Muscle layer of duodenum (tissue), 2 donors: ENCODE results near the gene MAP3K14.

ENCODE experiments used
- H3K27ac ChIP-seq: one replicate; pipeline ENCODE4 v1.7.0; 2013; ENCODE audit warnings: mild to moderate bottlenecking, low read length
- H3K27me3 ChIP-seq: one replicate; pipeline ENCODE4 v1.7.0; 2013; ENCODE audit warnings: low read depth, mild to moderate bottlenecking, control low read depth, low read length
- H3K36me3 ChIP-seq, 2 donors: one replicate each; pipeline ENCODE4 v1.7.0; 2013; ENCODE audit warnings: low read length in 2 of 2, control low read depth in 1 of 2, mild to moderate bottlenecking in 1 of 2; ENCODE audit not compliant: insufficient read depth in 2 of 2, control insufficient read depth in 1 of 2
- H3K4me1 ChIP-seq, 2 donors: one replicate each; pipeline ENCODE4 v1.7.0; 2013; ENCODE audit warnings: low read length in 2 of 2, mild to moderate bottlenecking in 2 of 2, control low read depth in 1 of 2, moderate library complexity in 1 of 2; ENCODE audit not compliant: insufficient read depth in 2 of 2, control insufficient read depth in 1 of 2
- H3K4me3 ChIP-seq, 2 donors: one replicate each; pipeline ENCODE4 v1.7.0; 2013; ENCODE audit warnings: low read length in 2 of 2, low read depth in 1 of 2, mild to moderate bottlenecking in 1 of 2
- H3K9me3 ChIP-seq, 2 donors: one replicate each; pipeline ENCODE4 v1.7.0; 2013; ENCODE audit warnings: low read length in 2 of 2, control low read depth in 1 of 2, mild to moderate bottlenecking in 1 of 2; ENCODE audit not compliant: control insufficient read depth in 1 of 2
- donor health status: healthy.

MAP3K14 gene

GRCh38 chr17:45296003-45296832, 20.6 kb downstream of the MAP3K14 start:
- H3K4me1 ChIP-seq: peaks cover 59 to 85% of the 10 kb centered on the region in 2 donors
- H3K36me3 ChIP-seq: peaks cover 0 to 3% of the 10 kb centered on the region in 2 donors
- H3K27ac ChIP-seq: peak overlapping the region; percentile 57
- H3K9me3 ChIP-seq: no peaks in the 10 kb centered on the region
- H3K4me3 ChIP-seq: peak overlapping the region in 1 of 2 donors; percentile 6
- H3K27me3 ChIP-seq: no peaks in the 10 kb centered on the region

- Histone ChIP-seq H3K27ac (peak overlapping the region; percentile 57), H3K27me3 (no peaks in the 10 kb centered on the region), H3K9me3 (no peaks in the 10 kb centered on the region), H3K4me1 (peaks cover 65 to 89% of the 10 kb centered on the region in 2 donors), H3K4me3 (peak overlapping the region in 1 of 2 donors; percentile 27), H3K36me3 (peaks cover 5 to 7% of the 10 kb centered on the region in 2 donors)
Observed at GRCh38 chr17:45294506-45294905, 22.3 kb downstream of the MAP3K14 start.

- H3K27ac ChIP-seq: peak overlapping the region; percentile 57
- H3K36me3 ChIP-seq: peaks cover 5 to 11% of the 10 kb centered on the region in 2 donors
- peak overlapping the region in 1 of 2 donors; percentile 27 for H3K4me3 ChIP-seq
- no peaks in the 10 kb centered on the region for H3K9me3 ChIP-seq
- peaks cover 71 to 91% of the 10 kb centered on the region in 2 donors for H3K4me1 ChIP-seq
- no peaks in the 10 kb centered on the region for H3K27me3 ChIP-seq
Observed at GRCh38 chr17:45293413-45294211, 23.2 kb downstream of the MAP3K14 start.

GRCh38 chr17:45292696-45293412, 24.0 kb downstream of the MAP3K14 start:
- peaks cover 5 to 11% of the 10 kb centered on the region in 2 donors for H3K36me3 ChIP-seq
- no peaks in the 10 kb centered on the region for H3K9me3 ChIP-seq
- peaks cover 74 to 95% of the 10 kb centered on the region in 2 donors for H3K4me1 ChIP-seq
- peak overlapping the region; percentile 57 for H3K27ac ChIP-seq
- no peaks in the 10 kb centered on the region for H3K27me3 ChIP-seq
- no peak overlapping the region for H3K4me3 ChIP-seq

- peaks cover 14 to 25% of the 10 kb centered on the region in 2 donors for H3K36me3 ChIP-seq
- peaks cover 73 to 91% of the 10 kb centered on the region in 2 donors for H3K4me1 ChIP-seq
- peak overlapping the region; percentile 63 for H3K27ac ChIP-seq
- H3K4me3 ChIP-seq: peak overlapping the region in 1 of 2 donors; percentile 18
- H3K27me3 ChIP-seq: no peaks in the 10 kb centered on the region
- H3K9me3 ChIP-seq: no peaks in the 10 kb centered on the region
Observed at GRCh38 chr17:45291171-45291805, 25.5 kb downstream of the MAP3K14 start.

- H3K4me3 ChIP-seq: no peak overlapping the region
- H3K27ac ChIP-seq: no peak overlapping the region
- H3K9me3 ChIP-seq: no peaks in the 10 kb centered on the region
- H3K36me3 ChIP-seq: peaks cover 21 to 29% of the 10 kb centered on the region in 2 donors
- H3K4me1 ChIP-seq: peaks cover 66 to 82% of the 10 kb centered on the region in 2 donors
- no peaks in the 10 kb centered on the region for H3K27me3 ChIP-seq
Observed at GRCh38 chr17:45290269-45290765, 26.5 kb downstream of the MAP3K14 start.

GRCh38 chr17:45289301-45290268, 27.2 kb downstream of the MAP3K14 start:
- Histone ChIP-seq H3K4me1 (peaks cover 59 to 75% of the 10 kb centered on the region in 2 donors), H3K27me3 (no peaks in the 10 kb centered on the region), H3K9me3 (no peaks in the 10 kb centered on the region), H3K36me3 (peaks cover 27 to 29% of the 10 kb centered on the region in 2 donors), H3K4me3 (peak overlapping the region in 1 of 2 donors; percentile 6), H3K27ac (peak overlapping the region; percentile 79)

GRCh38 chr17:45288825-45289224, 28.0 kb downstream of the MAP3K14 start:
- Histone ChIP-seq H3K36me3 (peaks cover 33 to 34% of the 10 kb centered on the region in 2 donors), H3K4me1 (peaks cover 51 to 75% of the 10 kb centered on the region in 2 donors), H3K9me3 (no peaks in the 10 kb centered on the region), H3K4me3 (peak overlapping the region in 1 of 2 donors; percentile 6), H3K27ac (peak overlapping the region; percentile 79), H3K27me3 (no peaks in the 10 kb centered on the region)

- peaks cover 42 to 73% of the 10 kb centered on the region in 2 donors for H3K4me1 ChIP-seq
- H3K9me3 ChIP-seq: no peaks in the 10 kb centered on the region
- H3K36me3 ChIP-seq: peaks cover 41 to 42% of the 10 kb centered on the region in 2 donors
- peak overlapping the region in 1 of 2 donors; percentile 6 for H3K4me3 ChIP-seq
- H3K27me3 ChIP-seq: no peaks in the 10 kb centered on the region
- peak overlapping the region; percentile 79 for H3K27ac ChIP-seq
Observed at GRCh38 chr17:45287526-45288500, 29.0 kb downstream of the MAP3K14 start.
